ENCODE results near the gene ZSCAN2.

Gene ZSCAN2

DNA sequence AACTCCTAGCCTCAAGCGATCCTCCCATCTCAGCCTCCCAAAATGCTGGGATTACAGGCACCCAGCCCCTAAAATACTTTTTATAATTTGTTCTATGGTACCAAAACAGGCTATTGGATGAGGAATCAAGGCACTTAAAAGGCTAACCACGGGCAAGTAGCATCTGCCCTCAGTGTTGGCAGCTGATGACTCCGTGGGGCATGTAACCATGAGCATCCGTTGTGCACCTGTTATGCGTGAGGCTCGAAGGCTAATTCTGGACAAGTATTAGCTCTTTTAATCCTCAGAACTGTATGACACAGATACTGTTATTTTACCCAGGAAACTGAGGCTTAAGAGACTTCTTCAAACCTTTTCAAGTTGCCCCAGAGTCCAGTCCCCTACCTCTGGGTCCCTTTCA lies 43.0 kb downstream of the ZSCAN2 start:
- no peak for DNase-seq

DNA sequence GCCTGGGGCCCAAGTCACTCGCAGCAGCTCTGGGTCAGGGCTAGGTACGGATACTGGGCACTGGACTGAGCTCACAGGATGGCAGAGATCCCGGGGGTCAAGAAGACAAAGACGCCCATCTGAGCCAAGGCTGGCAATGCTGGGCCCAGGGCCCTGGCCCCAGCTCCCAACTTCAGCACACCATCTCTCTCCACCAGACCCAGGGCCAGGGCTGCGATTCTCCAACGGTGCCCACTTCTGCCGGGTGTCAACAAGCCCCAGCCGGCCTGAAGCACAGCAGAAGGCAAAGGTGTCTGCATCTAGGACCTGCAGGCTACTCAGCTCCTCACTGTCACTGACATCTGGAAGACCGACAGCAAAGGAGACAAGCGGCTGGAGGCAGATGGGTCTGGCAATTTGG lies 44.7 kb downstream of the ZSCAN2 start:
- DNase-seq: no peak

DNA sequence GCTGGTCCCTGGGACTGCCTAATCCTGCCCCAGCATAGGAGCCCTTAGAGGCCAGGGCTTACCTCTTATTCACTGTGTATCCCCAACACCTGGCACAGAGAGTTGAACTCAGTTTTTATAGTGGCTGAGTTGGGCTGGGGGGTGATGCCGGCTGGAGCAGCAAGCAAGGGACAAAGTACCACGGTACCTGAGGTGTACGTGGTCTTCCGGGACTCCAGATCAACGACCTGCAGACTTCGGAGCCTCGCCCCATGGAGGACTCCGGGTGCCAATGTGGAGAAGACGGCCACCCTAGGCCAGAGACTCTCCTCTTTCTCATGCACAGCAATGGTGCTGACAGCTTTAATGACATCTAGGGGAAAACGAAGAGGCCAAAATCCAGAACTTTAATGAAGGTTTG lies 45.2 kb downstream of the ZSCAN2 start:
- no peak for DNase-seq

DNA sequence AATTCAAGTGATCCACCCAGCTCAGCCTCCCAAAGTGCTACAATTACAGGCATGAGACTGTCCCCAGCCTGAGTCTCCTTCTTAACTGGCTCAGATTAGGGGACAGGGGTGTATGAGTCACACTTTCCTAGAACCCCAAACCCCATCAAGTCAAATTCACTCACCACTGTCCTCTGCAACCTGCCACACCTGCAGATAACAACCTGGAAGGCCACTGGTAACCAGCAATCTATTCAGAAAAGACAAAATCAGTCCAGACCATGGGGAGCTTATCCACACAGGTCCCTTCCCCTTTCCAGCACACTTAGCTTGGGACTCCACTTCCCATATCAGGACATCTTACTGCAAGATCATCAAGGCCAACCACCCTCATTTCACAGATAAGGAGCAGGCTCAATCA lies 46.9 kb downstream of the ZSCAN2 start:
- no peak for DNase-seq

DNA sequence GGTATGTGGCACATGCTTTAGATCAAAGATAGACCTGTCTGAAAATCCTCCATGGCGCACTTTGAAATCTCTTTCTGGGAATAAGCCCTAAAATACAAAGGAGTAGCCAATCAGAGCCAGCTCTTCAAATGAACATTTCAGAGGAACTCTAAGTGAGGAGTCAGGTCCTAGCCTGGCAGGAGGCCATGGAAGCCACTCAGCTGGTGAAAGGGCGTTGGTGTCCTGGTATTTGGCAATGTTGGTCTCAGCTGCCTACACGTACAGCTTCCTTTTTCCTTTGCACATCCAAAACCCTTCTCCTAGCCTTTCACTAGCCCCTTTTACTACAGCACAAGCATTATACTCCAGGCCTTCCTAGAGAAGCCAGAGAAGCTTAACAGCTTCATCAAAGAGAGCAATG lies 47.7 kb downstream of the ZSCAN2 start:
- no peak for DNase-seq

DNA sequence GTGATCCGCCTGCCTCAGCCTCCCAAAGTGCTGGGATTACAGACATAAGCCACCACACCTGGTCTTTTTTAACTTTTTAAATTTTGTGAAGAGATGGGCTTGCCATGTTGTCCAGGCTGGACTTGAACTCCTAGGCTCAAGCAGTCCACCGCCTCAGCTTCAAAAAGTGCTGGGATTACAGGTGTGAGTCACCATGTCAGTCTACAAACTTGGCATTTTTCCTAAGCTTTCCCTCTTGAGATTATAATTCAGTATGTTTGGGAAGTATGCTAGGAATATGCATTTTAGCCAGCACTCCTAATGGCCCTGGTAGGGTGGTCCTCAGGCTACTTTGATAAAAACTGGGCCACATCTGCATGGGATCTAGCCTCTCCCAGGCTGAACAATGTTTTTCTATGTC lies 48.9 kb downstream of the ZSCAN2 start:
- no peak for DNase-seq

DNA sequence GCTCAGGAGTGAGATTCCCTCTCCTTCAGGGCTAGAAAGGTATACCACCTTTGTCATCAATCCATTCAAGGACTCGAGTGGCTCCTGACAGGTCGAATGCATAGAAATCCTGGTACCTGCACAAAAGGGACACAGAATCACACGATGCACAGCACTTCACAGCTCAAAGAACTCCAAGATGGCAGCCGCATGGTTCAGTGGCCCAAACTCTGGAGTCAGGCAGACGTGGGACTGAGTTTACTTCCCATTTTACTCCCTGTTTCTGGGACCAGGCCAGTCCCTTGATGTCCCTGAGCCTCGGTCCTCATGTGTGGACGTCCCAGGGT lies 52.7 kb downstream of the ZSCAN2 start:
- DNase-seq: no peak

DNA sequence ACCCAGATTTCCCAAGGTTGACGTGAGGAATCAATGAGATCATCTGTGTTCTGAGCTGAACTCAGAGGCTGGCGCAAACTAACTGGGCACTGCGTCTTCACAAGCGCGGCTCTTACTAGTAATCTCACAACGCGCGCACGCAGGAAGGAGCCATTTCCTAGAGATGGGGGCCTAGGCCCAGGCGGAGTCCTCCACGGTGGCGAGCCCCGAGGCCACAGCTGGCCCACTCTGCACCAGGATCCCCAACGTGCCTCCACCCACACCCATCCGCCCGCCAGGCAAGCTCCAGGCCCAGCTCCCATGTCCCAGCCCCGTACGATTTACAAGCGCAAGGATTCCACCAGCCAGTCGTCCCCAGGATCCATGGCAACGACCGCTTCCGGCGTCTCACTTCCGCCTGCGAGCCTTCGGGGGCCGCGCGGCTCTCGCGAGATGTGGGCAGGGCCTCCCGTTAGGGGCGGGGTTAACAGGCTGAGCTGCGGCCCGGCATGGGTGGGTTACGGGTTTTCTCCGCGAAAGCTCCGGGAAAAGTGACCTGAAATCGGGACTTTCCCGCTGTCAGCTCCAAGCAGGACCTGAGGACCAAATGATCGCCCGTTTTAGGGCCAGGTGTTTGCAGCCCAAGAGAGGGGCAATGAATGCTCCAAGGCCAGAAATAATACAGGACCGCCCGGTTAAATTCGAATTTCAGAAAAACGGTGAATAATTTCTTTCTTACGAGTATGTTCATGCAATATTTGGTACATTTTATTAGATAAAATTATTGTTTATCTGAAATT lies 53.3 kb downstream of the ZSCAN2 start, which contains the start of gene WDR73:
WDR73 (minus strand) TSS at position 374 of the 779 bp plus-strand sequence; CDS start at position 365, 9 bp downstream.
- peak; percentile 73 for DNase-seq

DNA sequence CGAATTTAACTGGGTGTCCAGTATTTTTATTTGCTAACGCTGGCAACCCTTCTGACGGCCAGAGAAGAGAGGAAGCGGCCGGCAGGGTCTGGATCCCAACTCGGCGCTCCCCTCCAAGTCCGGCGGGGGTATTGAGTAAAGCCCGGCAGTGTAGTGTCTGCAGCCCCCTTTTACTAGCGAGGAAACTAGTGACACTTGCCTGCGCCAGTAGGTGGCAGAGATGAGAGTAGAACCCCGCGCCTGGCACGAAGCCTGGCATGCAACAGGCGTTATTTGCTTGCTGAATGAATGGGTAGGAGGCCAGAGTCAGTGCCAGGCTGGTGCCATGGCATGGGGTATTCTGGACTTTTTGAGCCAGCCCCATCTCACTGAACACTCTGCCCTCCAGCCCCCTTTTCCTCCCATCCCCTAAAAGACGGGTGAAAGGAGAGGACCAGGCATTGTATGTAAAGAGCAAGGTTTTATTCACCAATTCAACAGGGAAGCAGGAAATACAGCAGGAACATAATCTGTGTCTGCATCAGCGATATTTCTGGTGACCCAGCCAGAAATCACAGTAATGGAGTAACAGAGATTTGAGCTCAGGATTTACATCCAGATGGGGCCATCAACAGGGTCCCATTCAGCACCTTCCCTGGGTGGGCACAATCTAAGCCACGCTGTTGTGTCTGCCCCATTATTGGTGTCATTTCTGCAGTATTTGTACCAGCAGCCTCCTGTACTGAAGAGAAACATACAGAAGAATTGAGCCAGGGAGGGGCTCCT lies 54.1 kb downstream of the ZSCAN2 start:
- peak; percentile 64 for DNase-seq

DNA sequence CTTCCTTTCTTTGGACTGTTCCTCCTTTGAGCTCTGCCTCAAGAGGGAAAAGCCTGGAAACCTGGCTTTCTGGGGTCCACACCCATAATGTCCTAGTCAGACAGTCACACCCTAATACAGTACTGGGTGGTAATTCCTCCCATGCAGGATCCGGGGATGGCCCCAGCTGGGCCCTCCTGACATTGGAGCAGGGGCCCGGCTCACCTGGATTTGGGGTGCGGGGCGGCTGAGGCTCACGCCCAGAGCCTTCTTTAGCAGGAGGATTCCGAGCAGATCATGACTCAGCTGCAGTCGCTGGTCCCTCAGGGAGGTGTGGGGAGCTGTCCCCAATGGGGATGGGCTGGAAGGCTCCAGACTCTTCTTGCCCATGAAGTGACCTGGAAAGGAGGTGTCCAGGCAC lies 56.2 kb downstream of the ZSCAN2 start:
- DNase-seq: no peak

DNA sequence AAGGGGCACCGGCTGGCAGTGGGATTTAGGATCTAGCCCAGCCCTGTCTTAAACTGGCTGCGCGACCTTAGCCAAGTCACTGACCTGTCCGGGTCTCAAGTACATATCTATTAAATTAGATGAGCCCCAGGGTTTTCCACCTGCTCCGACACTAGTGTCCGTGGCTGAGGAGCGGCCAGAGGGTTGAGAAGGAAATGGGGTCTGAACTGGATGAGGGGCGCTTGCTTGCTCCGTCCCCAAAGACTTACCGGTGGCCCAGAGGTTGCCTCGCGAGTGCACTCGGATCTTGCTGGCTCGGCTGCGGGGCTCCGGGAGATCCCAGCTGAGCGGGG lies 56.9 kb downstream of the ZSCAN2 start:
- DNase-seq: no peak

DNA sequence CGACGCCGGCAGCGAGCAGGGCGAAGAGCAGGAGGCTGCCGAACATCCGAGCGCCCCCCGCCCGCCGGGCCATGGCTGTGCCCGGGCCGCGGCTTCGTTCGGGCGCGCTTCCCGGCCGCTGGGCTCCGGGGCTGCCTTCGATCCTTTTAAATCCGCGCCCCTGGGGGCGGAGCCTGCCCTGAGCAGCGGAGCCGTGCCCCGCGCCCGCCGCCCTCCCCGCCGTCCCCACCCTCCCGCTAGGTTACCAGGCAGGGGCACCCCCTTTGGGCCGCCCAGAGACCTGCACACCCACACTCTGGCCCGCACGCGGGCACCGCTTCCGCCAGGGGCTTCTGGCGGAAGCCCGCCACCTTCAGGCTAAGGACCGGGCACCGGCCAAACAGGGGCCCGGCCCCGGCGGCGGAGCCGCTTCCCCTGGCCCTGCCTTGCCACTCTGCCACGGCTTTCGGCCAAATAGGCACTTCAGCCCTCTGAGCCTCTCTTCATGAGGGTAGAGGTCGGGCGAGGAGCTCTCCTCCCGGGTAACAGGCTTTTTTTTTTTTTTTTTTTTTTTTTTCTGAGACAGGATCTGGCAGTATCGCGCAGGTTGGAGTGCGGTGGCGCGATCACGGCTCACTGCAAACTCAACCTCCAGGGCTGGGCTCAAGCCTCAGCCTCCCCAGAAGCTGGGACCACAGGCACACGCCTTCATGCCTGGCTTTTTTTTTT lies 57.4 kb downstream of the ZSCAN2 start, which contains the start of gene NMB:
NMB (minus strand) TSS at position 120 of the 708 bp plus-strand sequence; CDS start at position 73, 47 bp downstream.
- DNase-seq: peak; percentile 73

DNA sequence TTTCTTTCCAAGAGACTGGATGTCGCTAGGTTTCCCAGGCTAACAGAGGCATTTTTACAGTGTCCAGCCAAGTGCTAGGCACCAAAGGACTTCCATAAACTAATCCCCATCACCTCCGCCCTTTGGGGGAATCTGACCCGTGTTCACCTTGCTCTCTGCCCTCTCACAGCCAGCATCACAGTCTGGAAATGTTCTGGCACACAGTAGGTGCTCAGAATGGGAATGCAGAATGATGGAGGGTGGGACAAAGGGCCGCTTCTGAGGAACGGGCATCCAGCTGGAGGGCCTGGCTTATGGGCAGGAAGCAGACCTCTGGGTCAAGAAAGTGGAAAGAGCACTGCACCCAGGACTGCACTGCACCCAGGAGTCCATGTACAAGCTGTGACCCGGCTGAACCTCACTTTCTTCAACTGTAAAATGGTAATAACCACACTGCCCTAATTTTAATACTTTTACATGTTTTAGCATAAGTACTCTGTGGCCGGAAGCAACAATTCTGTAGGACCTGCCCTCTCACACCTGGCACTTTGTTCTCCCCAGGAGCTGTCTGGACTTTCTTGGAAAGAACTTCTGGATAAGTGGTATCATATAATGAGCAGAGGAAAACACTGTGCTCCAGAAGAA lies 58.1 kb downstream of the ZSCAN2 start:
- DNase-seq: no peak

DNA sequence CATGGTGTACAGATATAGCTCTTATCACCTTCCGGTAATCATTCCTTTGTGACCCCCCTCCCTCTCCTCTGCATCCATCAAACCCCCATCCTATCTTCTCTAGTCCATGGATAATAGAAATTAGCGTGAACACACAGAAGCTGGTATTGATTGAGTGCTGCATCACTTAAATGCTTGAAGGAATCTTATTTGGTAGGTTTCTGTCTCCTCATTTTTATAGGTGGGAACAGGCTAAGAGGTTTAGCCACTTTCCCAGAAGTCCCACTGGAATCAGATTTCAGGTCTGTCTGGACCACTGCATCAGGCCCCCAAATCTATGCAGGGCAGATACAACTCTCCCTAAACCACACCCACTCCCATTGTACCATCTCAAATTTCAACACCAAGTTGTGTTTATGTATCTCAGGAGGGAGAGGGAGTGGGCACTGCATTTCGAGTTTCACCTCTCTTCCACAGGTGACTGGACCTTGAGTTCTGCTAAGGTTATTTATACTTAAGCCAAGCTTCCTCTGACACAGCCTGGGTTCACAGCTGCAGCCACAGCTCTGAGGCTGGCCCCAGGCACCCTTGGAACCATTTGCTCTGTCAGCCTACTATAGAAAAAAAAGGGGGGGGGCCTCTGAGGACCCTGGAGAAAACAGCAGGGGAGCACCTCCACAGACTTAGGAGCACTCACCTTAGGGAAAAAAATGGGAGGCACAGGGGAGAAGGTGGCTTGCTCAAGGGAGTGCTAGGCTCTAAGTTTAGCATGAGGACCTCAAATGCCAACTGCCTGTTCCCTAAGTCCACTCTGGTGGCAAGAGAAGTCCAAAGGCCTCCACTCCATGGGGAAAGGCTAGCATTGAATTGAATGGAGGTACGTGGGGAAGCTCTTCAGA lies 59.3 kb downstream of the ZSCAN2 start:
- DNase-seq: peak; percentile 21

DNA sequence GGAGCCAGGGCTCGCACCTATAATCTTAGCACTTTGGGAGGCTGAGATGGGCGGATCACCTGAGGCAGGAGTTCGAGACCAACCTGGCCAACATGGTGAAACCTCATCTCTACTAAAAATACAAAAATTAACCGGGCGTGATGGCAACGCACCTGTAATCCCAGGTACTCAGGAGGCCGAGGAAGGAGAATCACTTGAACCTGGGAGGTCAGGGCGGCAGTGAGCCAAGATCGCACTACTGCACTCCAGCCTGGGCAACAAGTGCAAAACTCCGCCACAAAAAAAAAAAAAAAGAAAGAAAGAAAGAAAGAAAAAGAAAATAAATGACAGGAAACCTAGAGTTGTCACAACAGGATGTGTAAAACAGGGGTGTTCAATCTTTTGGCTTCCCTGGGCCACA lies 60.2 kb downstream of the ZSCAN2 start:
- no peak for DNase-seq

DNA sequence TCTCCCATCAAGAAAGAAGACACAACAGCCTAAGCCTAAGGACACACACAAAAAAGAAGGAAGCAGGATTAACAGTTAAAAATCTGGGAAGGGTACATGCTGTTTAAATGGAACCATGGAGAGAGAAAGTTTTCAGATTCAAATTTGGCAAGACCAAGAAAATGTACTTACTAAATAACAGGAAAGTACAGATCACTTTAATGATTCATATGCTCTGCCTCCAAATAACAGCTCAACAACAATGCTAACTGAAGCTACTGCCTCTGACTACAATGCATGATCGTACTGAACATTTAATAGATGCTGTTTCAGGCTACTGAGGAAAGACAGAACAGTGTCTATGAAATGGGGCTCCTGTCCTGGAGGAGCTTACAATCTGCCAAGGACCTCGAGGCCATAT lies 65.6 kb downstream of the ZSCAN2 start:
- DNase-seq: no peak

DNA sequence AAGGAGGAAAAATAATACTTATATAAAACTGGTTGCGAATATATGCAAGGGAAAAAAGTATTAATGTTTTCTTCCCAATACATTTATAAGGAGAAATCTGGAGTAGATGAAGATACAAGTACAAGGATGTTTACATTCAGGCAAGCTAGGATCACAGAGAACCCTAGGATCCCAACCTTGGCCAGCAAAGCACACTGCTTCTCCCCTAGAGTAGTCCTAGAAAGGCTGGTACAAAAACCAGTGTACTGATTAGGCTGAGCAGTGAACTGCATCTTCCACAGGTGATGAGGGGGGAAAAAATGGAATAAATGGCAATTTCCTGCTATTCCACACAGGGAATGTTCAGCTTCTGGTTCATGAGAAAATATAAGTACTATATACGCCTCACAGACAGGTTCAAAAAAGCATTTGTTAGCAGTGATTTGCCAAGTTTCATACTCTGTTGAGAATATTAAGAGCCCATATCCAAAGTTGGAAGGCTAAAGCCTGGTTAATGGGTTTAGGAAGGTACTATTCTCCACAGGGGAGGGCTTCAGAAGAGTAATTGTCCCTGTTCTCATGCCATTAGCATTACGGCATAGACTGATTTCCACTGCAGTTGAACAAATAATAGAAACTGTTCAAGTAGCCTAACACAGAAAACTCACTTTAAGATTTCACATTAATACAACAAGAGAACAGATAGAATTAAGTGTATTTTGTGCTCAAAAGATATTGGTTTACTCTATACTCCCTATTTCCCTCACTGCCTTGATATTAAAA lies 67.6 kb downstream of the ZSCAN2 start:
- DNase-seq: no peak

DNA sequence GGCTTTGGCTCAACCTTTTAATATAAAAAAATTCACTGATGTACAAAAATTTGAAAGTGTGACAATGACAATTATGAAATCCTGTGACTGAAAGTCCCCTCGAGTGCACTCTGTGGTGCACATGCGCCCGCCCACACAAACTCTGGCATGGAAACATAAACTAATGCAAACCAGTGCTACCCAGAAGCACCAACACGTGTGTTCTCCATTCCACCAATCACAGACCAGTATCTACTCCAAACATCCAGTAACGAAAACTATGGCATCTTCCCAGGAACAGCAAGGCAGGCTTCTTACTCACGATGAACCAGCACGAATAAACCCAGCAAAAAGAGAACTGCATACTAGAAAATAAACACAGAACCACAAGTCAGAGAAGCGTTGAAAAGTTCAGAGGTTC lies 68.9 kb downstream of the ZSCAN2 start:
- no peak for DNase-seq

DNA sequence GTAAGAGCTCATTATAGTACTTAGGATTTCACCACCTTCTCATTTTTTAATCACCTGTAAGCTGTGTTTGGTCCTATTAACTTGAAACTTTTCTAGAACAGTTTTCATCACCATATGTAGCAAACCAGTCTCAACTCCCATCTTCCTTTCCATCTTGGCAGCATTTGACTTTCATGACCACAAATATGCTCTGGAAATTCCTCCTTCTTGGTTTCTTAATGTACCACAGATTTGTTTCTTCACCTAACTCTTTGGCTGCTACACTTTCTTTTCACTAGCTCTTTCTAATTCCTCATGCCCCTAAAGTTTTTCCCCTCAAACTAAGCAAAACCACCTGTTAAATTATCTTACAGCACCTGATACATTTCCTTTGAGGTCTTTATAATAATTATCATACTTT lies 70.4 kb downstream of the ZSCAN2 start:
- no peak for DNase-seq
